Measurements from ENCODE around the gene ASXL1.

The ASXL1 gene

GRCh38 chr20:32440069-32440757 lies 82.1 kb downstream of the ASXL1 start:
- H3K27me3 ChIP-seq (ENCODE audit: control insufficient read depth, insufficient read depth, low read length): no peaks in the 10 kb centered on the region
- no peak overlapping the region for H3K4me3 ChIP-seq (ENCODE audit: low read depth, low read length)
- H3K79me2 ChIP-seq: no peaks in the 10 kb centered on the region
- H2AFZ ChIP-seq: no peak overlapping the region
- H3K9me3 ChIP-seq (ENCODE audit: control insufficient read depth, low read length): no peaks in the 10 kb centered on the region
- TF ChIP-seq CTCF (IDR thresholded peaks at IDR 0.05): no peak
- no peak overlapping the region for H3K4me2 ChIP-seq (ENCODE audit: low read length)
- no peak overlapping the region for H3K9ac ChIP-seq
- H3K36me3 ChIP-seq (ENCODE audit: control insufficient read depth, insufficient read depth, low read length): no peaks in the 10 kb centered on the region
- no peaks in the 10 kb centered on the region for H3K4me1 ChIP-seq
- no peak overlapping the region for H3K27ac ChIP-seq

DNA sequence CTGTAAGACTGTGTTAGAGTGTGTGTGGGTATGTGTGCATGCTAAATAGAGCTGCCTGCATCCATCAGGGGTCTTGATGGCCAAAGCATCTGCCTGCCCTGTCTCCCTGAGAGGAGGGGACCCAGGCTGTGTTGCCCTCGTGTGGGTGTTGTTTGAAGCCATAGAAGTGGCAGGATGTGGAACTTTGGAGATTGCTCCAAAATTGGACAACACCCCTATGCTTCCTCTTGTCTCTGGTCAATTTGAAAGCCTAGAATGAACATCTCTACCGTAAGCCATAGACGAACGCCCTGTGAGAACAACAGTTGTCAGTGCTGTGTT lies 82.6 kb downstream of the ASXL1 start:
- no peaks in the 10 kb centered on the region for H3K36me3 ChIP-seq (ENCODE audit: control insufficient read depth, insufficient read depth, low read length)
- no peak for TF ChIP-seq CTCF (IDR thresholded peaks at IDR 0.05)
- no peak overlapping the region for H3K4me2 ChIP-seq (ENCODE audit: low read length)
- no peak overlapping the region for H3K9ac ChIP-seq
- no peak overlapping the region for H3K4me3 ChIP-seq (ENCODE audit: low read depth, low read length)
- H3K27ac ChIP-seq: no peak overlapping the region
- no peak overlapping the region for H2AFZ ChIP-seq
- no peaks in the 10 kb centered on the region for H3K4me1 ChIP-seq
- no peaks in the 10 kb centered on the region for H3K27me3 ChIP-seq (ENCODE audit: control insufficient read depth, insufficient read depth, low read length)
- H3K79me2 ChIP-seq: no peaks in the 10 kb centered on the region
- no peaks in the 10 kb centered on the region for H3K9me3 ChIP-seq (ENCODE audit: control insufficient read depth, low read length)

- H3K36me3 ChIP-seq (ENCODE audit: control insufficient read depth, insufficient read depth, low read length): no peaks in the 10 kb centered on the region
Observed at GRCh38 chr20:32441638-32442037, 83.5 kb downstream of the ASXL1 start.

DNA sequence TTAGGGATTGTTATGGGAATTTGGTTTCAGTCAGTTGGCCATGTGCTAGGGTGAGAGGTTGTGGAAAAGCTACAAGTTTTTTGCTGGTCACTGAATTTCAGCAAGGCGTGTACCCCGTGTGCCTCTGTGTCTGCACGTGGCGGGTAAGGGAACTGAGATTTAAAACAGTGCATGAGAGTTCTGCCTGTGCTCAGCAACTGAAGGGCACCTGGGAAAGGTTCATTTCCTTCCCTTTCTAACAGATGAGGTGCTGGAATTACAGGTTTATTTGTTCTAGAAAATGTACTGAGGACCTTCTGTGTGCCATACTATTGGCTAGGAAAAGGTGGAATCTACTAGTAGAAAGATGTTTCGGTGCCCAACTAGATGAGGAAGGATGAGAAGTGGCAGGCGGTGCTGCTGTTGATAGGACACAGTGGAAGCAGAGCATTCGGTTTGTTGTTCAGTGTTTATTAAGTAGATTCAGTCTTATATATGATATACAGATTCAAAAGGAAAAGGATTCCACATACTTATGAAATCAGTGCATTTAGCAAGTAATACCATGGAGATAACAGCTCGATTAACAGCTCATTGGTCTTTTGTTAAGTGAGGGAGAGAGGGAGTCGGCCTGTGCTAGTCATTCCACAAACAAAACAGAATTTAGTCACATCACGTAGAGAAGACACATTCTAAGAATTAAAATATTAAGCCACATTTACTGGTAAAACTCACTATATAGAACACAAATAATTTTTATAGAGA lies 84.7 kb downstream of the ASXL1 start:
- Histone ChIP-seq H3K4me1 (no peaks in the 10 kb centered on the region), H3K4me2 (ENCODE audit: low read length) (no peak overlapping the region), H3K9me3 (ENCODE audit: control insufficient read depth, low read length) (no peaks in the 10 kb centered on the region), H3K27me3 (ENCODE audit: control insufficient read depth, insufficient read depth, low read length) (no peaks in the 10 kb centered on the region), H2AFZ (no peak overlapping the region), H3K4me3 (ENCODE audit: low read depth, low read length) (no peak overlapping the region), H3K9ac (no peak overlapping the region), H3K36me3 (ENCODE audit: control insufficient read depth, insufficient read depth, low read length) (no peaks in the 10 kb centered on the region), H3K27ac (no peak overlapping the region), H3K79me2 (no peaks in the 10 kb centered on the region)
- TF ChIP-seq CTCF (IDR thresholded peaks at IDR 0.05): no peak

More at GRCh38 chr20:32441638-32442037, 83.5 kb downstream of the ASXL1 start:
- Histone ChIP-seq H2AFZ (no peak overlapping the region), H3K9ac (no peak overlapping the region), H3K4me2 (ENCODE audit: low read length) (no peak overlapping the region), H3K4me3 (ENCODE audit: low read depth, low read length) (no peak overlapping the region), H3K4me1 (no peaks in the 10 kb centered on the region), H3K27ac (no peak overlapping the region), H3K27me3 (ENCODE audit: control insufficient read depth, insufficient read depth, low read length) (no peaks in the 10 kb centered on the region), H3K79me2 (no peaks in the 10 kb centered on the region), H3K9me3 (ENCODE audit: control insufficient read depth, low read length) (no peaks in the 10 kb centered on the region)
- TF ChIP-seq CTCF (IDR thresholded peaks at IDR 0.05): no peak

All from parathyroid adenoma (tissue), 2 donors.